ENCODE results near the gene CTSF. TPM values are rescaled to one million over a fixed set of nuclear protein-coding genes. Genes with fewer than 3 reads are reported as not detected.

The CTSF gene
- polyA plus RNA-seq, 3 donors = 1.5 to 3.5 (median 2.3) TPM

DNA sequence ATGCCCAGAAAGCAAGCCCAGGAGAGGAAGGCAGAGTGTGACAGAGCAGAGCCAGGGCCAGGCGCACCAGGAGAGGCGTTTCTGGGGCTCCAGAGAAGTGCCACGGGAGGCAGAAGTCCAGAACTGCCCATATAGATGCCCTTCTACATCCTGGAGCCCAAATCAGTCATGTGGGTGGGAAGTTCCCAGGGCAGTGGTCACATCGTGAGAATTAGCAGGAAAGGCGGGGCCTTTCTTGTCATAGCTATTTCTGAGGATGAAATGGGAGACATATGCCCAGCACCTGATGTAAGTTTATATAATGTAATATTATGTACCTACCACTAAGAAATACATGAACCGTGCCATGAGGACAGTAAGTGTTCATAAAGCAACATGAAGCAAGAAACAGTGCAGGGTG, 35.6 kb downstream of the CTSF start:
- Histone ChIP-seq H3K79me2 (ENCODE audit: insufficient read depth, low read length) (no peaks in the 10 kb centered on the region), H4K20me1 (ENCODE audit: insufficient read depth, low read length) (no peaks in the 10 kb centered on the region), H3K9me3 (replicated peaks in 1 of 2; ENCODE audit: control insufficient read depth in 1 of 2, insufficient read depth in 1 of 2, low read length in 2 of 2) (no peaks in the 10 kb centered on the region), H2AFZ (ENCODE audit: insufficient read depth, low read depth, low read length, poor library complexity, severe bottlenecking) (no peak overlapping the region), H3K4me3 (replicated peaks in 1 of 3; ENCODE audit: low read depth in 2 of 3, low read length in 3 of 3) (no peak overlapping the region), H3K4me1 (ENCODE audit: control insufficient read depth in 1 of 2, insufficient read depth in 2 of 2, low read length in 2 of 2) (no peaks in the 10 kb centered on the region), H3K9ac (ENCODE audit: insufficient read depth, low read length, poor library complexity, severe bottlenecking) (peak overlapping the region; percentile 15), H3K4me2 (replicated peaks; ENCODE audit: extremely low read depth, low read length, poor library complexity, severe bottlenecking) (no peak overlapping the region), H3K27me3 (ENCODE audit: control insufficient read depth in 2 of 2, insufficient read depth in 2 of 2, low read length in 2 of 2) (no peaks in the 10 kb centered on the region), H3K36me3 (replicated peaks in 1 of 2; ENCODE audit: control insufficient read depth in 1 of 2, insufficient read depth in 2 of 2, low read length in 2 of 2) (peaks cover 6 to 31% of the 10 kb centered on the region in 2 donors), H3K27ac (ENCODE audit: low read depth in 1 of 2, low read length in 2 of 2) (no peak overlapping the region)
- Mint-ChIP-seq H3K4me1 (peaks cover 2% of the 10 kb centered on the region), H3K4me3 (no peak overlapping the region), H3K9me3 (peaks cover 0 to 3% (median 0%) of the 10 kb centered on the region in 7 donors), H3K27me3 (ENCODE audit: low read depth in 3 of 3) (no peaks in the 10 kb centered on the region), H3K36me3 (peaks cover 28 to 43% of the 10 kb centered on the region in 2 donors), H3K27ac (peak overlapping the region in 1 of 7 donors; percentile 25)
- intact Hi-C loops (cut with micrococcal nuclease) = no loop called here
- TF ChIP-seq, protein P1, sequence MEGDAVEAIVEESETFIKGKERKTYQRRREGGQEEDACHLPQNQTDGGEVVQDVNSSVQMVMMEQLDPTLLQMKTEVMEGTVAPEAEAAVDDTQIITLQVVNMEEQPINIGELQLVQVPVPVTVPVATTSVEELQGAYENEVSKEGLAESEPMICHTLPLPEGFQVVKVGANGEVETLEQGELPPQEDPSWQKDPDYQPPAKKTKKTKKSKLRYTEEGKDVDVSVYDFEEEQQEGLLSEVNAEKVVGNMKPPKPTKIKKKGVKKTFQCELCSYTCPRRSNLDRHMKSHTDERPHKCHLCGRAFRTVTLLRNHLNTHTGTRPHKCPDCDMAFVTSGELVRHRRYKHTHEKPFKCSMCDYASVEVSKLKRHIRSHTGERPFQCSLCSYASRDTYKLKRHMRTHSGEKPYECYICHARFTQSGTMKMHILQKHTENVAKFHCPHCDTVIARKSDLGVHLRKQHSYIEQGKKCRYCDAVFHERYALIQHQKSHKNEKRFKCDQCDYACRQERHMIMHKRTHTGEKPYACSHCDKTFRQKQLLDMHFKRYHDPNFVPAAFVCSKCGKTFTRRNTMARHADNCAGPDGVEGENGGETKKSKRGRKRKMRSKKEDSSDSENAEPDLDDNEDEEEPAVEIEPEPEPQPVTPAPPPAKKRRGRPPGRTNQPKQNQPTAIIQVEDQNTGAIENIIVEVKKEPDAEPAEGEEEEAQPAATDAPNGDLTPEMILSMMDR (IDR thresholded peaks at IDR 0.05) = no peak
- 67% methylated on average over 3 of the region's 6 CpGs for WGBS (ENCODE audit: insufficient coverage)
- DNase-seq = no peak

GRCh38 chr11:66531841-66532240, 36.6 kb downstream of the CTSF start:
- peaks cover 10 to 27% of the 10 kb centered on the region in 2 donors for H3K36me3 ChIP-seq (replicated peaks in 1 of 2; ENCODE audit: control insufficient read depth in 1 of 2, insufficient read depth in 2 of 2, low read length in 2 of 2)
- TF ChIP-seq, protein P1 (IDR thresholded peaks at IDR 0.05) = no peak
- 99% methylated on average over 8 of the region's 11 CpGs for WGBS (ENCODE audit: insufficient coverage)

More at GRCh38 chr11:66531841-66532240, 36.6 kb downstream of the CTSF start:
- DNase-seq = no peak
- no peaks in the 10 kb centered on the region for H3K79me2 ChIP-seq (ENCODE audit: insufficient read depth, low read length)
- no peak overlapping the region for H3K27ac ChIP-seq (ENCODE audit: low read depth in 1 of 2, low read length in 2 of 2)
- H3K36me3 Mint-ChIP-seq = peaks cover 29 to 39% of the 10 kb centered on the region in 2 donors
- no peak overlapping the region for H3K9ac ChIP-seq (ENCODE audit: insufficient read depth, low read length, poor library complexity, severe bottlenecking)
- no peak overlapping the region for H2AFZ ChIP-seq (ENCODE audit: insufficient read depth, low read depth, low read length, poor library complexity, severe bottlenecking)
- H3K9me3 Mint-ChIP-seq = peaks cover 0 to 3% (median 0%) of the 10 kb centered on the region in 7 donors
- no peak overlapping the region for H3K4me3 ChIP-seq (replicated peaks in 1 of 3; ENCODE audit: low read depth in 2 of 3, low read length in 3 of 3)
- H3K4me1 Mint-ChIP-seq = peaks cover 2% of the 10 kb centered on the region
- H3K9me3 ChIP-seq (replicated peaks in 1 of 2; ENCODE audit: control insufficient read depth in 1 of 2, insufficient read depth in 1 of 2, low read length in 2 of 2) = no peaks in the 10 kb centered on the region
- no peaks in the 10 kb centered on the region for H3K4me1 ChIP-seq (ENCODE audit: control insufficient read depth in 1 of 2, insufficient read depth in 2 of 2, low read length in 2 of 2)
- H3K4me3 Mint-ChIP-seq = no peak overlapping the region
- intact Hi-C loops (cut with micrococcal nuclease) = no loop called here
- no peaks in the 10 kb centered on the region for H4K20me1 ChIP-seq (ENCODE audit: insufficient read depth, low read length)
- H3K27ac Mint-ChIP-seq = no peak overlapping the region
- no peaks in the 10 kb centered on the region for H3K27me3 Mint-ChIP-seq (ENCODE audit: low read depth in 3 of 3)
- no peaks in the 10 kb centered on the region for H3K27me3 ChIP-seq (ENCODE audit: control insufficient read depth in 2 of 2, insufficient read depth in 2 of 2, low read length in 2 of 2)
- H3K4me2 ChIP-seq (replicated peaks; ENCODE audit: extremely low read depth, low read length, poor library complexity, severe bottlenecking) = no peak overlapping the region
